Fibroblast of pulmonary artery (primary cell): ENCODE results near the gene AGPAT2.

Source experiments
- DNase-seq: peaks from one replicate; pipeline ENCODE4 v3.0.0-alpha.2; 2010; ENCODE audit warnings: low read depth
- H3K4me3 ChIP-seq: replicated peaks from 2 replicates; pipeline ENCODE4 v1.5.1; 2011; ENCODE audit warnings: low read depth, mild to moderate bottlenecking, control low read depth, low read length, moderate library complexity
- TF ChIP-seq, protein P1 (sequence below): IDR thresholded peaks from 2 replicates; pipeline ENCODE4 v1.5.1; 2011; ENCODE audit warnings: mild to moderate bottlenecking, control low read depth, low read length, inconsistent platforms; ENCODE audit errors: missing control alignments

Gene AGPAT2

DNA sequence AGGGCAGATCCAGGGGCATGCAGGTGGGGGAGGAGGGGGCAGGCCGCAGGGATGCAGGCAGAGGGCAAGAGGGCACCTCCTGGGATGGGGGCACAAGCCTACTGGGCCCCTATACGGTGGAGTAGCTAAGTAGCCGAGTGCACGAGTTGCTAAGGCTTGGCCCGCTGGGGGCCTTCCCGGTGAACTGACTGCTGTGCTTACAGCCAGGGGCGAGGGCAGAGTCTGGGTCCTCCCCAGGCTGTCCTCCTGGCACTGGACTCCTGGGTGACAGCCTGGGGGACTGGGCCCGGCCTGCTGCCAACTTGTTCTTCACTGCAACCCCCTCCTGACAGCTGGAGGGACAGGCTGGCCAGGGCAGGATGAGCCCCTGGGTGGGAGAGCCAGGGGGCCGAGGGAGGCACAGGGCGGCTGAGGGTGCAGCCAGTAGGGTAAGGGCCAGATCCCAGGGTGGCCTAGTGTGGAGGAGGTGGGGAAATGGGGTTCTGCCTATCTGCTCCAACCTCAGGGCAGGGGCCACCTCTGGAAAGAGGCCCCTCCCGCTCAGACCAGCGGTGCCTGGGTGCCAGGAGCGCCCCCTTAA lies 26.2 kb downstream of the AGPAT2 start:
- TF ChIP-seq, protein P1, sequence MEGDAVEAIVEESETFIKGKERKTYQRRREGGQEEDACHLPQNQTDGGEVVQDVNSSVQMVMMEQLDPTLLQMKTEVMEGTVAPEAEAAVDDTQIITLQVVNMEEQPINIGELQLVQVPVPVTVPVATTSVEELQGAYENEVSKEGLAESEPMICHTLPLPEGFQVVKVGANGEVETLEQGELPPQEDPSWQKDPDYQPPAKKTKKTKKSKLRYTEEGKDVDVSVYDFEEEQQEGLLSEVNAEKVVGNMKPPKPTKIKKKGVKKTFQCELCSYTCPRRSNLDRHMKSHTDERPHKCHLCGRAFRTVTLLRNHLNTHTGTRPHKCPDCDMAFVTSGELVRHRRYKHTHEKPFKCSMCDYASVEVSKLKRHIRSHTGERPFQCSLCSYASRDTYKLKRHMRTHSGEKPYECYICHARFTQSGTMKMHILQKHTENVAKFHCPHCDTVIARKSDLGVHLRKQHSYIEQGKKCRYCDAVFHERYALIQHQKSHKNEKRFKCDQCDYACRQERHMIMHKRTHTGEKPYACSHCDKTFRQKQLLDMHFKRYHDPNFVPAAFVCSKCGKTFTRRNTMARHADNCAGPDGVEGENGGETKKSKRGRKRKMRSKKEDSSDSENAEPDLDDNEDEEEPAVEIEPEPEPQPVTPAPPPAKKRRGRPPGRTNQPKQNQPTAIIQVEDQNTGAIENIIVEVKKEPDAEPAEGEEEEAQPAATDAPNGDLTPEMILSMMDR: no peak
- DNase-seq: no peak
- no peak overlapping the region for H3K4me3 ChIP-seq

DNA sequence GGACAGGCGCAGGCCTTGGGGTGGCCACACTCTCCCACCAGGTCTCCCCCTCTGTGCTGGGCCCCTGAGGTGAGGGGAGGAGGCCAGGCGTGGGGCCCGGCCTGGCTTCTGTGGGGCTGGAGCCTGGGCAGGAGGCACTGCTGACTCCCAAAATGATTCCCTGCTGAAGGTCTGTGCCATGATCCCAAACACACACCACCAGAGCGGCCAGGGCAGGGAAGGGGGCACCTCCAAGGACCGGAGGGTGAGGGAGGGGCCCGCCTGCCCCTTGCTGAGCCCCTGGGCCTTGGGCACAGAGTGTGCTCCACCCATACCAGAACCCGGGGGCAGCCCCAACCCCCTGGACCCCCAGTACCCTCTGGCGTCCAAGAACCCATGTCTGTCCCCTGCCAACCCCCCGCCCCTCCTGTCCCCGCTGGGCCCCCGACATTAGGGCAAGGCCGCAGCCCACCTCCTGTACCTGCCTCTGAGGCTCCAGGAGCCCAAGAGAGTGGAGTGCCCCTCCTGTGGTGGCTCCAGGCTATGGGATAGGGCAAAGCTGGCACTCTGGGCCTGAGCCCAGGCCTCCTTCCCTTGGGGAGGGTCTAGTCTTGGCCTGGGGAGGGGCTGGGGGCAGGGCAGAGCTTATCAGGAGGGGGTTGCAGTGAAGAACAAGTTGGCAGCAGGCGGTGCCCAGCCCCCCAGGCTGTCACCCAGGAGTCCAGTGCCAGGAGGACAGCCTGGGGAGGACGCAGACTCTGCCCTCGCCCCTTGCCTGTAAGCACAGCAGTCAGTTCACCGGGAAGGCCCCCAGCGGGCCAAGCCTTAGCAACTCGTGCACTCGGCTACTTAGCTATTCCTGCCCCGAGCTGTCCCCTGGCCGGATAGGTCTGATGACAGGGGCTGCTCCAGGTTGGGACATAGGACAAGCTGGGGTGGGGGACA lies 27.1 kb downstream of the AGPAT2 start:
- TF ChIP-seq, protein P1: no peak
- H3K4me3 ChIP-seq: no peak overlapping the region
- no peak for DNase-seq

DNA sequence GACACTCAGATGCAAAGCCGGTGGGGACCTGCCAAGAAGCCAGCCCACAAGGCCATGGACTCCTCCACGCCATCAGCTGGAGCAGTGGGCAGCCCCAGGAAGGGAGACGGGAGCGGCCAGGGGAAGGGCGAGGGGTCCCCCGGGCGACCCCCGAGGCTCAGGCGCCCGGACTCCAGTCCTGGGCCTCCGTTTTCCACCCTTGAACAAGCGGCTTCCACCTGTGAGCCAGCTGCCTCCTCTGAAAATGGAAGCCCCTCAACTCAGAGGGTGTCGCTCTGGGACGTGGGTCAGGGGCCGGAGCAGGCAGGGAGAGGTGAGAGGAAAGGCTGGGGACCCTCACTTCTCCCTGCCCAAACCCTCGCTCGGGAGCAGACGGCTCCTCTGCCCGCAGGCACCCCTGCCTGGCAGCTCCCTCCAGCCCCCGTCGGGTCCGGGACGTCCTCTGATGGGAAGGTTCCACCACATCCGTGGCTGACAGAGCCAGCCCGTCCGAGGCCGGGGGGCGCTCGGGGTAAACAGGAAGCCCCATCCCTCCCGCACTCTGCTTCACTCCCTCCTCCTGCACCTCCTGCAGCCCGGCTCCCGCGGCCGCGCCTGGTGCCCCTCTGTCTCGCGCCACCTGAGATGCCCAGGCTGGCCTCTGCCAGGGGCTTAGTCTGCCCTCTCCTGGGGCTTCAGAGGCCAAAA lies 28.3 kb downstream of the AGPAT2 start:
- no peak overlapping the region for H3K4me3 ChIP-seq
- DNase-seq: no peak
- TF ChIP-seq, protein P1: no peak

DNA sequence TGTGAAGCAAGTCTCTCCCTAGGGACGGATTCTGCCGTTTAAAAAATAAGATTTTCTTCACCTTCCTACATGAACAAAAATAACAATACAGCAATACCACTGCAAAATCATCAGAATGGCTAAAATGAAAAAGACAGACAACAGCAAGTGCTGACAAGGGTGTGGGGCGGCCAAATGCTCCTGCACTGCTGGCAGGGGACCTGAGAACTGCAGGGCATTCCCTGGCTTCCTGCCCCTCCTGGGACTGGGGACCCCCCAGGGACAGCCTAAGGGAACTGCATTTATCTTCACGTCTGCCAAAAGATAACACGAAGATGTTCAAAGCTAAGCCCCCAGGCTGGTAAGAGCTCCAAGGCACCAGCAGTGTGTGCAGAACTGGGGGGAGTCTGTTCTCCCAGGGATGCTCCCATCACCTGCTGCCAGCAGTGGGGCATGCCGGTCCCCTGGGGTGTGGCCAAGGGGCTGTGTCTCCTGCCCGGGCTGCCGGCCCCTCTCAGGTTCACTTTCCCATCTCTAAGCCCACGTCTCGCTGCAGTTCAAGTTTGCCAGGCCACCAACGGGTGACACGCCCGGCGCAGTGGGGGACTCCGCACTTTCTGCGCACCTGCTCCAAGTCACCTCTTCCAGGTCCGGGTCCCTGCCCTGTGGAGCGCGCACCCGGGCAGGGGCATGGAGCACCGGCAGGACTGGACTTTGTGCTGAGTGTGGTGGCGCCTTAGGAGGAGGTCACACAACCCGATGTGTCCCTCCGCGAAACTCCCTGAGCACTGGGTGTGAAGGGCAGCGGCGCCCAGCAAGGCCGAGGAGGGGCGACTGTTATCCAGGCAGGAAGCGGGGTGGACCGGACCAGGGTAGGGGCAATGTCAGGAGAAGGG lies 29.0 kb downstream of the AGPAT2 start:
- no peak overlapping the region for H3K4me3 ChIP-seq
- TF ChIP-seq, protein P1: no peak
- DNase-seq: no peak

DNA sequence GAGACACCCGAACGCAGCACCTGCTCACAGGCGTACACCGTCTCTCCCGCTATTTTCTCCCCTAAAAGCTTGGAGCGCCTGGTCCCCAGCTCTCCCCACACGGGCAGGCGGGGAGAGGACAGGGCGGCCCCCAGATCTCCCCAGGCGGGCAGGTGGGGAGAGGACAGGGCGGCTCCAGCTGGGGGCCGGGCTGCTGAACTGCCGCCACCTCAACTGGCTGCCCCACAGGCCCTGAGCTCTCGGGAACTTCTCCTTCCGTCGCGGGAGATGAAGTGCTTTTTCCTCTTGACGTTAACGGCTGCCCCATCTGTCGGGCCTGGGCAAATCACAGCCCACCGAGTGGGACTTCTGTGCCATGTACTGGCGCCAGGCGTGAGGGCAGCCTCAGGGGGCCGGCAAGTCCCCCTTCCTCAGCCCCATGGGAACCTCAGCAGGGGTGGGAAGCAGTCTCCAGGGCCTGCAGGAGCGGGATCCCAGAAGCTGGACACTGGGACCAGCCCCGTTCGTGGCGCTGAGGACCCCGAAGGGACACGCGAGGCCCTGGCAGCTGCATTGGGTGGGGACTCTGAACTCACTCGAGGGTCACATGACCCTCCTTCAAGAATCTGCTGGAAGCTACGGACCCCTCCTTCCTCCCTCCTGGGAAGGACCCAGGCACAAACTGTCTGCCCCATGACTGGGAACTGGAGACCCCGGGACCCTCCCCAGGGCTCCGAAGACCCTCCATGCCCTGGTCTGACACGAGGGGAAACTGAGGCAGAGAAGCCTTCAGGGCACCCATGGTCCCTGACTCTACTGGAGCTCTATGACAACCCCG lies 30.3 kb downstream of the AGPAT2 start:
- TF ChIP-seq, protein P1: no peak
- no peak for DNase-seq
- no peak overlapping the region for H3K4me3 ChIP-seq
